ENCODE data around the gene ATP5F1D.

DNA sequence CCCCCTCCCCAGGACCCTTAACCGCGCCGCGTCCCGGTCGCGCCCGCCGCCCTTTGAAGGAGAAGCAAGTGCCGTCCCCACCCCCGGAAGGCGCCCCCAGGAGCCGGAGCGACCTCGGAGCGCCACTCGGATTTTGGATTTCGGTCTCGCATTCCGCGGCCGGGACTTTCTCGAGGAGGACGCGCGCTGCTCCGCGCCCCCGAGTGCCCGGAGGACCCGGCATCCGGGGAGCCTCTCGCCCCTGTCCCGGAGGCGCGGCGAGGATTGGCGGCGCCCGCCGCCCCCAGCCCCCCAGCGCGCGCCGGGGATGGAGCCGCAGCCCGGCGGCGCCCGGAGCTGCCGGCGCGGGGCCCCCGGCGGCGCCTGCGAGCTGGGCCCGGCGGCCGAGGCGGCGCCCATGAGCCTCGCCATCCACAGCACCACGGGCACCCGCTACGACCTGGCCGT, 8.5 kb downstream of the ATP5F1D start:
- TF ChIP-seq, protein P1, sequence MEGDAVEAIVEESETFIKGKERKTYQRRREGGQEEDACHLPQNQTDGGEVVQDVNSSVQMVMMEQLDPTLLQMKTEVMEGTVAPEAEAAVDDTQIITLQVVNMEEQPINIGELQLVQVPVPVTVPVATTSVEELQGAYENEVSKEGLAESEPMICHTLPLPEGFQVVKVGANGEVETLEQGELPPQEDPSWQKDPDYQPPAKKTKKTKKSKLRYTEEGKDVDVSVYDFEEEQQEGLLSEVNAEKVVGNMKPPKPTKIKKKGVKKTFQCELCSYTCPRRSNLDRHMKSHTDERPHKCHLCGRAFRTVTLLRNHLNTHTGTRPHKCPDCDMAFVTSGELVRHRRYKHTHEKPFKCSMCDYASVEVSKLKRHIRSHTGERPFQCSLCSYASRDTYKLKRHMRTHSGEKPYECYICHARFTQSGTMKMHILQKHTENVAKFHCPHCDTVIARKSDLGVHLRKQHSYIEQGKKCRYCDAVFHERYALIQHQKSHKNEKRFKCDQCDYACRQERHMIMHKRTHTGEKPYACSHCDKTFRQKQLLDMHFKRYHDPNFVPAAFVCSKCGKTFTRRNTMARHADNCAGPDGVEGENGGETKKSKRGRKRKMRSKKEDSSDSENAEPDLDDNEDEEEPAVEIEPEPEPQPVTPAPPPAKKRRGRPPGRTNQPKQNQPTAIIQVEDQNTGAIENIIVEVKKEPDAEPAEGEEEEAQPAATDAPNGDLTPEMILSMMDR (IDR thresholded peaks at IDR 0.05): no peak
- no peak for TF ChIP-seq EZH2 (IDR thresholded peaks at IDR 0.05; ENCODE audit: borderline replicate concordance, insufficient read depth, low read depth, low read length, poor library complexity, severe bottlenecking)
